WTC11 (cell line): Measurements from ENCODE around the gene RASGRF2.

ENCODE experiments used
- CTCF ChIP-seq: fragments of 200-600 bp; IDR thresholded peaks from 2 replicates; pipeline ENCODE4 v1.8.0; 2022; ENCODE audit warnings: antibody characterized with exemption
- ELF4 ChIP-seq: sonication (generic); formaldehyde crosslinking; IDR thresholded peaks from 2 replicates; pipeline ENCODE4 v1.8.1; 2022; ENCODE audit warnings: low read depth, mild to moderate bottlenecking, moderate library complexity, missing genetic modification reagents
- ETV6 ChIP-seq: sonication (generic); formaldehyde crosslinking; IDR thresholded peaks from 2 replicates; pipeline ENCODE4 v1.8.1; 2022; ENCODE audit warnings: mild to moderate bottlenecking, missing genetic modification reagents
- HMGXB4 ChIP-seq: sonication (generic); formaldehyde crosslinking; IDR thresholded peaks from 2 replicates; pipeline ENCODE4 v1.8.1; 2023; ENCODE audit warnings: mild to moderate bottlenecking, moderate library complexity, missing genetic modification reagents
- NR2C2 ChIP-seq: sonication (generic); formaldehyde crosslinking; IDR thresholded peaks from 2 replicates; pipeline ENCODE4 v1.8.0; 2022; ENCODE audit warnings: mild to moderate bottlenecking, missing genetic modification reagents
- RELA ChIP-seq: sonication (generic); formaldehyde crosslinking; IDR thresholded peaks from 2 replicates; pipeline ENCODE4 v1.8.1; 2022; ENCODE audit warnings: missing genetic modification reagents, mild to moderate bottlenecking, borderline replicate concordance
- TCF7 ChIP-seq: sonication (generic); formaldehyde crosslinking; IDR thresholded peaks from 2 replicates; pipeline ENCODE4 v1.8.0; 2022; ENCODE audit warnings: mild to moderate bottlenecking, low read depth, missing genetic modification reagents, moderate library complexity
- ZBTB21 ChIP-seq: sonication (generic); formaldehyde crosslinking; IDR thresholded peaks from 2 replicates; pipeline ENCODE4 v1.8.1; 2023; ENCODE audit warnings: mild to moderate bottlenecking, missing genetic modification reagents, borderline replicate concordance
- ZBTB43 ChIP-seq: sonication (generic); formaldehyde crosslinking; IDR thresholded peaks from 2 replicates; pipeline ENCODE4 v1.8.1; 2023; ENCODE audit warnings: mild to moderate bottlenecking, missing genetic modification reagents
- ZNF263 ChIP-seq: sonication (generic); formaldehyde crosslinking; IDR thresholded peaks from 2 replicates; pipeline ENCODE4 v1.8.1; 2022; ENCODE audit warnings: low read depth, mild to moderate bottlenecking, moderate library complexity, missing genetic modification reagents
- ZNF671 ChIP-seq: fragments of 250-450 bp; sonication (Bioruptor Pico); IDR thresholded peaks from 2 replicates; pipeline ENCODE4 v1.8.0; 2021; ENCODE audit warnings: mild to moderate bottlenecking
- TF ChIP-seq, protein P1 (sequence below): sonication (generic); formaldehyde crosslinking; IDR thresholded peaks from 2 replicates; pipeline ENCODE4 v1.8.0; 2022; ENCODE audit warnings: mild to moderate bottlenecking, missing genetic modification reagents
- TF ChIP-seq, protein P2 (sequence below): sonication (generic); formaldehyde crosslinking; IDR thresholded peaks from 2 replicates; pipeline ENCODE4 v1.8.1; 2023; ENCODE audit warnings: mild to moderate bottlenecking, missing genetic modification reagents, moderate library complexity
- TF ChIP-seq, protein P3 (sequence below): sonication (generic); formaldehyde crosslinking; IDR thresholded peaks from 2 replicates; pipeline ENCODE4 v1.8.1; 2022; ENCODE audit warnings: low read depth, mild to moderate bottlenecking, moderate library complexity, missing genetic modification reagents, borderline replicate concordance

GRCh38 chr5:81252904-81253303 is 292.7 kb downstream of the RASGRF2 start:
- TF ChIP-seq RELA (CRISPR knock-in tag) (no peak), CTCF (no peak), ZBTB43 (CRISPR knock-in tag) (no peak), ZBTB21 (CRISPR knock-in tag) (no peak), ZNF263 (no peak), HMGXB4 (CRISPR knock-in tag) (no peak), ETV6 (CRISPR knock-in tag) (no peak), NR2C2 (CRISPR knock-in tag) (no peak), ELF4 (CRISPR knock-in tag) (no peak), ZNF671 (no peak), TCF7 (no peak)
- TF ChIP-seq, protein P1, sequence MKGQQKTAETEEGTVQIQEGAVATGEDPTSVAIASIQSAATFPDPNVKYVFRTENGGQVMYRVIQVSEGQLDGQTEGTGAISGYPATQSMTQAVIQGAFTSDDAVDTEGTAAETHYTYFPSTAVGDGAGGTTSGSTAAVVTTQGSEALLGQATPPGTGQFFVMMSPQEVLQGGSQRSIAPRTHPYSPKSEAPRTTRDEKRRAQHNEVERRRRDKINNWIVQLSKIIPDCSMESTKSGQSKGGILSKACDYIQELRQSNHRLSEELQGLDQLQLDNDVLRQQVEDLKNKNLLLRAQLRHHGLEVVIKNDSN (CRISPR knock-in tag) = no peak
- TF ChIP-seq, protein P2, sequence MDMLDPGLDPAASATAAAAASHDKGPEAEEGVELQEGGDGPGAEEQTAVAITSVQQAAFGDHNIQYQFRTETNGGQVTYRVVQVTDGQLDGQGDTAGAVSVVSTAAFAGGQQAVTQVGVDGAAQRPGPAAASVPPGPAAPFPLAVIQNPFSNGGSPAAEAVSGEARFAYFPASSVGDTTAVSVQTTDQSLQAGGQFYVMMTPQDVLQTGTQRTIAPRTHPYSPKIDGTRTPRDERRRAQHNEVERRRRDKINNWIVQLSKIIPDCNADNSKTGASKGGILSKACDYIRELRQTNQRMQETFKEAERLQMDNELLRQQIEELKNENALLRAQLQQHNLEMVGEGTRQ = no peak
- TF ChIP-seq, protein P3, sequence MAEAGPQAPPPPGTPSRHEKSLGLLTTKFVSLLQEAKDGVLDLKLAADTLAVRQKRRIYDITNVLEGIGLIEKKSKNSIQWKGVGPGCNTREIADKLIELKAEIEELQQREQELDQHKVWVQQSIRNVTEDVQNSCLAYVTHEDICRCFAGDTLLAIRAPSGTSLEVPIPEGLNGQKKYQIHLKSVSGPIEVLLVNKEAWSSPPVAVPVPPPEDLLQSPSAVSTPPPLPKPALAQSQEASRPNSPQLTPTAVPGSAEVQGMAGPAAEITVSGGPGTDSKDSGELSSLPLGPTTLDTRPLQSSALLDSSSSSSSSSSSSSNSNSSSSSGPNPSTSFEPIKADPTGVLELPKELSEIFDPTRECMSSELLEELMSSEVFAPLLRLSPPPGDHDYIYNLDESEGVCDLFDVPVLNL = no peak
